OCI-M2 (cell line): ENCODE measurements around the gene PEX16.
A peak's percentile ranks its signal among the peaks of the same experiment; 100 is the strongest.

Experiments
- DNase-seq: peaks from one replicate; lab custom pipeline; 2025; ENCODE audit not compliant: unreplicated experiment; lab: John Stamatoyannopoulos, UW

The PEX16 gene

GRCh38 chr11:45917623-45918330 lies at the start of gene PEX16:
PEX16 (minus strand) TSS chr11:45917877; CDS start chr11:45917811, 66 bp downstream.
- DNase-seq = peak; percentile 79

DNA sequence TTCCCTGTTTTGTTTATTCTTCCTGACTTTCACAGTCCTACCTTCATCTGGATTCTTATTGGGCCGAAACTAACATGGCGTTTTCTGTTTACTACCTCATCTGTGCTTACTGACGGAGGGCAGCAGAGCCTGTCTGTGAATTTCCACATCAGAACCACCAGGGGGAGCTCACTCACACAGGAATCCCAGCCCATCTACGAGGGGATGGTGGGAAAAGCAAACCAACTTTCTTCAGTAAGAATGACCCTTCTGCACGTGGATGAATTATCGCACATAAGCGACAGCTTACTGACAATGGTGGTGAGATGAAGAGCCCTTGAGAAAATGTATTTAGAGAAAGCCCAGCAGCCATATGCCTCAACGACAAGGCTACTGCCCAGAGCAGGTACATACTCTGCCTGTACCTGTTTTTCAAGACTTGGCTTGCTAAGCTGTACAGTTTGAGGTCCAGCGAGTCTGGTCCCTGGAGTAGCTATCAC lies 47.3 kb upstream of the PEX16 start:
- no peak for DNase-seq

- no peak for DNase-seq
Measured at GRCh38 chr11:45961751-45962240, 44.1 kb upstream of the PEX16 start.

- DNase-seq = no peak
Measured at GRCh38 chr11:45960387-45961095, 42.9 kb upstream of the PEX16 start.

DNA sequence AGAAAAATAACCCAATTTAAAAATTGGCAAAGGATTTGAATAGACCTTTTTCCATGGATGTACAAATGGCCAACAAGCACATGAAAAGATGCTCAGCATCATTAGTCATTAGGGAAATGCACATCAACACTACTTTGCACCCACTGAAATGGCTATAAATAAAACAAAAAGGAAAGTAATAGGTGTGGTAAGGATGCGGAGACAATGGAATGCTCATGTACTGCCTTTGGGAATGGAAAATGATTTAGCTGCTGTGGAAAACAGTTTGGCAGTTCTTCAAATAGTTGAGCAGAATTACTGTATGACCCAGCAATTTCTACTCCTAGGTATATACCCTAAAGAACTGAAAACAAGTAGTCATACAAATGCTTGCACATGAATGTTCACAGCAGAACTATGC lies 42.2 kb upstream of the PEX16 start:
- no peak for DNase-seq

DNA sequence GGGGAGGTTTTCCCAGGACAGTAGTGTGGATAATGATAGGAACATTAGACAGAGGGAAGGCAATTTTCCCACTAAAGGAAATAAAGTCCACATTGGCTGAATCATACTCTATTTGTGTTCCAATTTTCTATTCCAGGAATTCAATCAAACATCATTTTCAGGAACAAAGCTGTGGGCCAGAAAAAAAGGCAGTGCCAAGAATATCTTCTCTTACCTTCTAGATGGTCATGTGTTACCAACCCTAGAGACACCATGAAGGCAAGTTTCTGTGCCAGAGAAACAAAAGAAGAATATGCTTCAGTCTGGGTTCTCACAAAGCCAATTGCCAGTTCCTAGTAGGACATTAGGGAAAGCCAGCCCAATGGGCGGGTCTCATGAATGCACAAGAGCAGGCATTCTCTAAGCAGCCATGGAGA lies 32.3 kb upstream of the PEX16 start:
- DNase-seq = no peak

DNA sequence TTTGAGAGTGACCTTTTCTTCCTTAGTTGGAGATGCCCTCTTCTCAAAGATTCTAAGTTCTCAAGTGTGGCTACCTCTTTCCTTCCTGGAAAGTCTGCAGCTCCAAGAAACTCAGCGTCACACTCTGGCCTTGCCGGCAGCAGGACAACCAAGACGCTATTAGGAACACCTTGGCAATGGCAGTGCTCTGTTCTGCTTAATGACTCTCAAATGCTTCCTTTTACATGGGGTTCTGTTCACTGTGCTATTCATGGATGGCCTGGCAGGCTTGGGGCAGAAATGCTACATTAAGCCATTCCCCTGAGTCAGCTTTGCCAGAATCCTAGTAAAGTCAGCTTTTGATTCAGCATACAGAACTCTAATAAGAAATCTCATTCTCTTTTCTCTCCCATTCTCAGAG lies 30.7 kb upstream of the PEX16 start:
- DNase-seq = no peak

GRCh38 chr11:45947885-45948284 lies 30.2 kb upstream of the PEX16 start:
- DNase-seq = no peak

DNA sequence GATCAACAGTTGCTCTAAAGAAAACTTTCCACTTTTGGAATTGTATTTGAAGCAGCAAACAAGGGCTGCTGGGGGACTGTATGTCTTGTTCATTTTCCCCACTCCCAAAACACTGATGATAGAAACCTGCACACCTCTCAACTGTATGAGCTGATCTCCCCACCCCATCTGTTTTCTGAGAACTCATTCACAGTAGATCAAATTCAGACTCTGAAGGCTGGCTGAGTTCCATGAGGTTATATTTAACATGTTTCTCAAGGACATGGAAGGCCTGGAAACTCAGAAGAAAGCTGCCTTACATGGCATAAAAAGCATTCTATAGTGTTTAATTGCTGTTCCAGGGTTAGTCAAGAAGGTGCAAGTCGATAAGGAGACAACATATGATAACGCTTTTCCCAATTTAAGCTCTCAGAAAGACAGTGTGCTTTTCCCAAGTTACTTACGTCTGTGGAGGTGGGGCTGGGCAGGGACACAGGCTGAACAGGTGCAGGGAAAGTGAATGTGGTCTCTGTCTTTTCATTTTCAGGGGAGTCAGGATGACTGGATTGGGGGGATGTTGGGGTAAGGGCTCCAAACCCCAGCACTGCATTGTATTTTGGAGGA lies 27.8 kb upstream of the PEX16 start:
- no peak for DNase-seq

GRCh38 chr11:45942381-45942780 lies 24.7 kb upstream of the PEX16 start:
- DNase-seq = no peak

DNA sequence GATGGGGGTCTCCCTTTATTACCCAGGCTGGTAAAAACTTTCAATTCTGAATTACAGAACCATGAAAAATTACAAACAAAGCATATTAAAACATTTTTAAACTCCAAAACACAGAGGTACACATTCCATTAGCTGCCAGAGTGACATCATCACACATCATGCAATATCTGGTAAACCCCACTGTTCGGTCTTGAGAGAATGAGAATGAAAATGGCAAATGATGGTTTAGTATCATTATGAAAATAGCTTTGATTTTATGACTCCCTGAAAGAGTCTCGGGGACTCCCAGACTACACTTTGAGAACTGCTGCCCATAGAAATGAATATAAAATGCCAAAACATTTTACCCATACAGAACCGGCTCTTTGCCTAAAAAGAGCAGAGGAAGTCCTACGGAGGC lies 23.6 kb upstream of the PEX16 start:
- DNase-seq = no peak

DNA sequence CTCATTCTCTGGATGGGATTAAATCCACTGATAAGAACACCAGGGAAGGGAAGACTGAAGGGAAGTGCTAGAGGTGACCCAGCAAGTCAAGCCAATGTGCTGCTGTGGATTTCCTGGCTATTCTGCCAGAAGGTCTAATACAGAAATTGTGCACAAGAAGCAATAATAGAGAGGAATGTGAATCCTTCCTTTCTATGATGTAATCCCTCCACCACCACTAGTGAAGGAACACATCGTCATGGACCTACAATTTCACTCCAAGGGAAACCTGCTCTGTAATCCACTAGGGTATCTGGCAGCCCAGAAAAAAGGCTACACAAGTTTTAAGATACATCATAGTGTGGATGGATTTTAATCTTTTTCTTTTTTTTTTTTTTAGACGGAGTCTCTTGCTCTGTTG lies 22.2 kb upstream of the PEX16 start:
- no peak for DNase-seq

DNA sequence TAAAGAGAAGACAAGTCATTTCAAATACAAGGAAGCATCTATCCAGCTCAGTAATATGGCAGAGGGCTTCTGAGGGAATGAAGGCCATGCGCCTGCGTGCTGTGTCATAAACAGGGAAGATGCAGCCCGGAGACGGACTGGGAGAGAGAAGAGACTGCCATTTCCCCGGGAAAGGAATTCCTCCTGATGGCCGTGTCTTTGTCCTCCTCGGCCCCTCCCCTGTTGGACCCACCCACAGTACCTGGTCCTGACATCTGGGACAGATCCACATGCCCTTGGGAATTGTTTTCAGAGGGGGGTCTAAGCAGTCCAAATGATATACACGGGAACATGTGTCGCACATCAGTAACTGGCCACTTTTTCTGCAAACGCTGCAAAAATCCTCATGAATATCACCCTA lies 20.2 kb upstream of the PEX16 start:
- no peak for DNase-seq

DNA sequence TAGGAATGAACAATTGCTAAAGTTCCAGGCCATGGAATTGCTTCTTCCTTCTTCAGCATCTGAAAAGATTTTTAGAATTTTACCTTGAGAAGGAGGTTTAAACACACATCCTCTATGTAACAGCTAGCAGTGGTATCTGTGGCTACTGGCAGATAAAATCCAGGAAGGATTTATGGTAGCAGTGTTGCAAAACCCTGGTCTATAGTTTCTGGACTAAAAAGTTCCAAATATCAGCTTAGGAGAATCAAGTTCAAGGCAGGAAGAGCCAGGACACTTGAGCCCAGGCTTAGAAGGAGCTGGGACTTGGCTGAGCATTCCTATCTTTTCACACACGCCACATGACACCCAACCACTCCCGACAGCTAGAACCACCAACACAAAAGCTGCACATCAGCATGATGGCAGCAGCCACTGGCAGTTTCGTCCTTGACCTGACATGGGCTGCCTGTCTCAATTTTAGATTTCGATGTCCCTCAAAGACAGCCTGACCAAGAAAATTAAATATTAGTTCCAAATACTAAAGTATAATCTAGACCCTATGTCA lies 18.9 kb upstream of the PEX16 start:
- no peak for DNase-seq

DNA sequence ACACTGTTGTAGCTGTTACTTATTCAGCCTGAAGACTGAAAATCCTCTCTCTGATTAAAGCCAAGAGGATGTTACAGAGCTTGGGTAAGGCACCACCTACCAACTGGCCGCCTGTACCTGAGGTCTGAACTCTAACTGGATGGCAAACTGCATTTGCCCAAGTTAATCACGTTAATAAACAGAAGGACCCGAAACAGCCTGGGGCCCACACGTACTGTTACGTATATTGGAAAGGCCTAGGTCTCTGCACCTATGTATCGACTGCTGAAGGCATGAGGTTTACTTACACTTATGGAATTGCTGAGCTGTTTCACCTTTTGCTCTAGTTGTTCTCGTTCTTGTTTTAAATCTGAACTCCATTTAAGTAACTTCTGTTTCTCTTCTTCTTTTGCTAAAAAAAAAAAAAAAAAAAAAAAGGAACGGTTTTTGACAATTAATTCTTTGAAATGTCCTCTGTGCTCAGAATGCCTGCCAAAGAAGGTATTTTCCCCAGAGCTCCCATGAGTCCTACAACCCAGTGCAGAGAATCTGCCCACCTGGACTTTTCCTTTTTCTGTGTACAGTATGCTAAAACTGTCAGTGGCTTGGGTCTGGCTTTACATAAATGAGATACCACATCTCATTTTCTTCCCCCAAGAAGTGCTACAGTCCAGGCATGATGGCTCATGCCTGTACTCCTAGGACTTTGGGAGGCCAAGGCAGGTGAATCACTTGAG lies 17.8 kb upstream of the PEX16 start:
- DNase-seq = no peak

DNA sequence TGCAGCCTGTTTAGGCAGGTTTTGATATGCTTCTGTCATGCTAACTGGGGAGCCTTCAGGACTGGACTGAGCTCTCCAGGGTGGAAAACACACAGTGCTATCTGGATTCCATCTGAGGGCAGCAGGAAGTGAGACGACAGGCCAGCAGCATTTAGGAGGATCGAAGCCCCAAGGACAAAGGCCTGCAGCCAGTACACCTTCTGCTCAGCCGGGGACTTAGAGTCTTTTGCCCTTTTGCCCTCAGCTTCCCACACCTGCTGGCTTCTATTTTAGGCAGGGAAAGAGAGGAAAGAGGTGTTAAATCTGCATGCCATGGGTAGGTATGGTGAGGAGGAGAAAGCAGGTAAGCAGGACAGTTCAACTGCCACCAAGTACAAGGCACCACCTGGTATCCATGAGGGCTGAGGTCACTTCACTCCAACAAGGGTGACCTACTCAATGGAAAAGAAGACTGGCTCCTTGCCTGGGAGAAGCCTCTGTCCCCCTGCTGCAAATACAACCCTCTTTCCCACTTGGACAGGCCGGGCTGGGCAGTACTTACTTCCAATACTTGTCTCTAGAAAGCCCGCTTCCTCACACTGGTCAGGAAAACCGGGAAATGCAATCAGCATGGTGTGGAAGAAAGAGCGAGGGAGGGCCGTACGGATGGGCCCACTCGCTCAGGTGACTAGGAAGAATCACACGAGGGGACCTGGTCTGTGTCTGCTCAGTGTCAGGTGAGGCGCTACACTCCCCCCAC lies 17.1 kb upstream of the PEX16 start:
- no peak for DNase-seq

GRCh38 chr11:45933846-45934579 lies 16.3 kb upstream of the PEX16 start:
- no peak for DNase-seq

DNA sequence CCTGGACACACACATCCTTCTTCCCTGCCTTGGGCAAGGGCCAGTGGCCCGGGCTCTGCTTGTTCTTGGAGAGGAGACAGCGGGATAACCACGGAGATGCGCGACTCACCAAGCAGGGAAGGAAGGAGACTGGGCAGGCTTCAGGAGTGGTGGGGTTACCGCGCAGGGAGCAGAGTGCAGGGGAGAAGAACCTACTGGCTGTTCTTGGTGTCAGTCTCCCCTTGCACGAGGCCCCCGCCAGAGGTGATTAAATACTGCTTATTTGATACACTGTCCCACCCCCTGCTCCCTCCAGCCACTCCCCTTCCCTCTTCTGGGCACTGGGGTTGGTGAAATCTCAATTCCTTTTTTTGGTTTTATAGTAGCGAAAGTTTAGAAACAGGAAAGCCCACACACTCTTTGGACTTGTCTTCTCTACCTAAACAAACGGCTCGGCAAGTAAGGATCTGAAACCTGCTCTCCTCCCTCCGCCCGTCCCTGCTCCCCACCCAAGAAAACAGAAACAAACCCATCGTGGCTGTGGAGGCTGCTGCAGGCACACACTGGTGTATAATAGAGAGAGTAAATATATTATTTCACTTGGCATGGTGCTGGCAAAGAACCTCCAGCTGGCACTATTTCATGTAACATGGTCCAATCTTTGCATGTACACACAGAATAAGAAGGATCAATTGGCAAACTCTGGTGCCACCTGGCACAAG lies 15.6 kb upstream of the PEX16 start:
- no peak for DNase-seq

DNA sequence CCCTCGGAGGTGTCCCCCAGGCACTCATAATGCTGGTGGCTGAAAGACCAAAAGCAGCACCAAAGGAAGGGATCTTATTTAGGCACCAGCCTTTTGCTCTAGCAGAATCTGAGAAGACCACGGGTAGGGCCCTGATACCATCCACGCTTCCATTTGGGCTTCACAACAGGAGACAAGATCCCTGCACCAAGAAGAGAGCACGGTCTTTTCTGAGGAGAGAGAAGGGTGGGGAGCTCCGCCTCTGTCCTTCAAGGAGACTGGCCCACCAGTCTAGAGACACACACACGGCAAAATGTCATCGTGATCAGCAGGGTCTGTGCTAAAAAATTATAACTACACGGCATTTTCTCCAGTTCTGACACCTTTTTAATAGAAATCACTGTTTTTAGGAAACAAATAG lies 14.5 kb upstream of the PEX16 start:
- no peak for DNase-seq
